ENCODE measurements around the gene BID. TPM values are rescaled to one million over a fixed set of nuclear protein-coding genes. Genes with fewer than 3 reads are reported as not detected.

BID gene
- total RNA-seq, 1 experiment from 2014 or later, result 23.2 TPM

GRCh38 chr22:17802822-17803221 is 28.6 kb upstream of the BID start:
- no peak for TF ChIP-seq CTCF (conservative IDR thresholded peaks at IDR 0.05)
- no peak overlapping the region for H2AK5ac ChIP-seq (ENCODE audit: insufficient read length, low read length)
- DNase-seq, result no peak
- H3K27ac ChIP-seq (ENCODE audit: insufficient read length, low read depth, low read length), result no peak overlapping the region
- no peaks in the 10 kb centered on the region for H3K23me2 ChIP-seq (ENCODE audit: insufficient read length, low read depth, low read length, poor library complexity, severe bottlenecking)
- no peak overlapping the region for H3K23ac ChIP-seq (ENCODE audit: insufficient read length, low read depth, low read length)
- no peaks in the 10 kb centered on the region for H4K20me1 ChIP-seq (ENCODE audit: control insufficient read depth, insufficient read depth, insufficient read length)
- H3K27me3 ChIP-seq (ENCODE audit: insufficient read depth, low read length), result no peaks in the 10 kb centered on the region
- no peak overlapping the region for H3K4me2 ChIP-seq (ENCODE audit: insufficient read depth, insufficient read length, low read length)
- no peak overlapping the region for H4K5ac ChIP-seq (ENCODE audit: insufficient read length, low read depth, low read length)
- Mint-ChIP-seq H3K9me3 (no peaks in the 10 kb centered on the region), H3K27ac (no peak overlapping the region), H3K36me3 (ENCODE audit: insufficient read depth in 1 of 3, low read depth in 3 of 3) (peaks cover 5 to 20% (median 19%) of the 10 kb centered on the region in 3 experiments; a peak in 6 of 7 replicates), H3K4me1 (peaks cover 5 to 11% of the 10 kb centered on the region in 2 experiments; a peak in 3 of 4 replicates), H3K27me3 (ENCODE audit: low read depth) (no peaks in the 10 kb centered on the region), H3K4me3 (no peak overlapping the region)
- no peak overlapping the region for H3K18ac ChIP-seq (ENCODE audit: insufficient read length, low read depth, low read length)
- no peaks in the 10 kb centered on the region for H3K79me1 ChIP-seq (ENCODE audit: insufficient read depth, low read depth, low read length, poor library complexity, severe bottlenecking)
- no peak overlapping the region for H2BK20ac ChIP-seq (ENCODE audit: low read depth, low read length, poor library complexity, severe bottlenecking)
- no peak overlapping the region for H2BK12ac ChIP-seq (ENCODE audit: insufficient read length, low read depth, low read length)
- H3K9ac ChIP-seq (ENCODE audit: extremely low read depth, insufficient read length, low read length), result no peak overlapping the region
- no peak overlapping the region for H4K91ac ChIP-seq (ENCODE audit: insufficient read length, low read depth, low read length)
- no peak overlapping the region for H3K4ac ChIP-seq (ENCODE audit: low read depth, low read length)
- H2BK15ac ChIP-seq (ENCODE audit: low read depth, low read length), result no peak overlapping the region
- no CpG with 5 or more reads among the region's 2 CpGs for WGBS (ENCODE audit: extremely low coverage, insufficient read length, low lambda C conversion rate)
- no peaks in the 10 kb centered on the region for H3K79me2 ChIP-seq (ENCODE audit: insufficient read depth, low read length)
- H2BK120ac ChIP-seq (ENCODE audit: low read depth, low read length, poor library complexity, severe bottlenecking), result no peak overlapping the region
- no peaks in the 10 kb centered on the region for H3K4me1 ChIP-seq (ENCODE audit: insufficient read depth, low read length)
- no peak overlapping the region for H3K56ac ChIP-seq (ENCODE audit: insufficient read length, low read depth, low read length)
- no peak overlapping the region for H3K14ac ChIP-seq (ENCODE audit: insufficient read depth, low read length)
- H3T11ph ChIP-seq (ENCODE audit: low read length), result no peak overlapping the region
- no peak overlapping the region for H2BK5ac ChIP-seq (ENCODE audit: insufficient read length, low read length)
- no peak overlapping the region for H4K8ac ChIP-seq (replicated peaks; ENCODE audit: insufficient read length, low read depth, low read length)
- H3K9me3 ChIP-seq (ENCODE audit: control insufficient read depth, low read depth, low read length), result no peaks in the 10 kb centered on the region
- no peak overlapping the region for H2AFZ ChIP-seq (ENCODE audit: low read length)

Data from H9 (cell line).